H1 (cell line): ENCODE measurements around the gene COL5A2. TPM values are rescaled to one million over a fixed set of nuclear protein-coding genes. Genes with fewer than 3 reads are reported as not detected.

Experiments
- CTCF ChIA-PET: fragments of 300-600 bp; sonication (Branson Sonifier 250); formaldehyde crosslinking; loops from one replicate; lab custom pipeline; 2021; ENCODE audit not compliant: partially characterized antibody; lab: Charles Lee
- POLR2A ChIA-PET: fragments of 300-600 bp; sonication (Branson Sonifier 250); formaldehyde crosslinking; loops from one replicate; lab custom pipeline; 2021; ENCODE audit warnings: inconsistent platforms; ENCODE audit not compliant: partially characterized antibody; lab: Charles Lee
- DNase-seq, 2 experiments: peaks; one replicate each; pipeline versions ENCODE4 v3.0.0 to v3.0.0-alpha.2; 2010 to 2022; ENCODE audit warnings: low spot score in 2 of 2, low read depth in 1 of 2, mixed read lengths in 1 of 2
- FAIRE-seq: peaks from 2 replicates; lab custom pipeline; 2011; peaks lifted over from hg19 to GRCh38; lab: Jason Lieb, UNC
- H2AFZ ChIP-seq: 2 replicates; pipeline ENCODE4 v1.8.1; 2012; ENCODE audit warnings: low read length, inconsistent platforms
- H2AK5ac ChIP-seq: 2 replicates; pipeline ENCODE4 v1.6.1; 2013; ENCODE audit warnings: low read depth, low read length
- H2BK120ac ChIP-seq: replicated peaks from 2 replicates; pipeline ENCODE3; 2013; ENCODE audit warnings: low read depth, low read length, inconsistent platforms
- H2BK12ac ChIP-seq: 2 replicates; pipeline ENCODE4 v1.6.1; 2013; ENCODE audit warnings: low read depth, low read length
- H2BK15ac ChIP-seq: 2 replicates; pipeline ENCODE4 v1.6.1; 2013; ENCODE audit warnings: low read length
- H2BK20ac ChIP-seq: 2 replicates; pipeline ENCODE4 v1.6.1; 2013; ENCODE audit warnings: low read length
- H2BK5ac ChIP-seq: 2 replicates; pipeline ENCODE4 v1.6.1; 2013; ENCODE audit warnings: low read depth, low read length
- H3K14ac ChIP-seq: 2 replicates; pipeline ENCODE4 v1.6.1; 2013; ENCODE audit warnings: inconsistent platforms; ENCODE audit not compliant: insufficient read length
- H3K18ac ChIP-seq: 2 replicates; pipeline ENCODE4 v1.6.1; 2013; ENCODE audit warnings: low read length; ENCODE audit errors: extremely low read depth
- H3K23ac ChIP-seq: 2 replicates; pipeline ENCODE4 v1.6.1; 2013; ENCODE audit warnings: inconsistent platforms; ENCODE audit not compliant: insufficient read length
- H3K23me2 ChIP-seq: 2 replicates; pipeline ENCODE4 v1.6.1; 2013; ENCODE audit warnings: low read depth, low read length
- H3K27ac ChIP-seq: 2 replicates; pipeline ENCODE4 v1.6.1; 2011; ENCODE audit warnings: low read depth, low read length, inconsistent platforms
- H3K27me3 ChIP-seq, 4 experiments: replicated peaks in 1 of 4; 1 replicate in 1 of 4; 2 replicates in 3 of 4; pipeline versions ENCODE4 v1.6.1 to v1.8.1; 2011 to 2013; ENCODE audit warnings: low read length in 3 of 4, mild to moderate bottlenecking in 3 of 4, inconsistent platforms in 2 of 4, mixed read lengths in 2 of 4, moderate library complexity in 1 of 4; ENCODE audit not compliant: control insufficient read depth in 3 of 4, insufficient read depth in 3 of 4; ENCODE audit errors: extremely low read depth in 1 of 4
- H3K36me3 ChIP-seq, 4 experiments: 2 replicates each; pipeline versions ENCODE4 v1.6.1 to v1.8.1; 2011 to 2013; ENCODE audit warnings: mild to moderate bottlenecking in 4 of 4, low read length in 3 of 4, moderate library complexity in 2 of 4, control low read depth in 1 of 4, inconsistent platforms in 1 of 4; ENCODE audit not compliant: insufficient read depth in 4 of 4, control insufficient read depth in 2 of 4
- H3K4ac ChIP-seq: replicated peaks from 2 replicates; pipeline ENCODE3; 2013; ENCODE audit warnings: low read length, low read depth, mixed read lengths, inconsistent platforms; ENCODE audit not compliant: insufficient read length
- H3K4me1 ChIP-seq, 4 experiments: replicated peaks in 1 of 4; 1 replicate in 1 of 4; 2 replicates in 3 of 4; pipeline versions ENCODE4 v1.6.1 to v1.8.1; 2011 to 2013; ENCODE audit warnings: low read length in 3 of 4, inconsistent platforms in 2 of 4, mixed read lengths in 1 of 4; ENCODE audit not compliant: insufficient read depth in 4 of 4, control insufficient read depth in 3 of 4
- H3K4me2 ChIP-seq, 2 experiments: 2 replicates each; pipeline versions ENCODE4 v1.6.1 to v1.8.1; 2011 to 2013; ENCODE audit warnings: low read depth in 2 of 2, low read length in 2 of 2, control low read depth in 1 of 2, inconsistent platforms in 1 of 2, mild to moderate bottlenecking in 1 of 2; ENCODE audit not compliant: insufficient read depth in 1 of 2
- H3K4me3 ChIP-seq, 4 experiments: fragments of 200-600, 300-600 bp in 1 of 4; sonication (generic), shearing (Covaris generic), sonication (Bioruptor Twin) in 1 of 4; 2 replicates each; pipeline versions ENCODE4 v1.5.1 to v1.8.1; 2011 to 2016; ENCODE audit warnings: low read length in 4 of 4, low read depth in 3 of 4, control low read depth in 2 of 4, inconsistent platforms in 2 of 4, mild to moderate bottlenecking in 2 of 4, mixed read lengths in 1 of 4, moderate library complexity in 1 of 4; ENCODE audit not compliant: insufficient read depth in 2 of 4; ENCODE audit errors: extremely low read depth in 1 of 4
- H3K56ac ChIP-seq: replicated peaks from 2 replicates; pipeline ENCODE3; 2013; ENCODE audit warnings: low read depth, mild to moderate bottlenecking, mixed read lengths, low read length, inconsistent platforms; ENCODE audit not compliant: insufficient read length
- H3K79me1 ChIP-seq: 2 replicates; pipeline ENCODE4 v1.6.1; 2013; ENCODE audit warnings: low read depth, low read length, control low read depth
- H3K79me2 ChIP-seq, 2 experiments: 2 replicates each; pipeline versions ENCODE4 v1.6.1 to v1.8.1; 2012 to 2013; ENCODE audit warnings: low read length in 2 of 2, mild to moderate bottlenecking in 2 of 2, inconsistent platforms in 1 of 2; ENCODE audit not compliant: insufficient read depth in 2 of 2, control insufficient read depth in 1 of 2
- H3K9ac ChIP-seq, 4 experiments: replicated peaks in 1 of 4; 1 replicate in 1 of 4; 2 replicates in 3 of 4; pipeline versions ENCODE4 v1.6.1 to v1.8.1; 2011 to 2013; ENCODE audit warnings: low read depth in 3 of 4, low read length in 3 of 4, control low read depth in 2 of 4, mild to moderate bottlenecking in 2 of 4, moderate library complexity in 2 of 4, inconsistent platforms in 1 of 4; ENCODE audit errors: extremely low read depth in 1 of 4
- H3K9me3 ChIP-seq, 2 experiments: 2 replicates each; pipeline versions ENCODE4 v1.6.1 to v1.8.1; 2012 to 2013; ENCODE audit warnings: mild to moderate bottlenecking in 2 of 2, moderate library complexity in 2 of 2, control low read depth in 1 of 2, inconsistent platforms in 1 of 2, low read depth in 1 of 2, low read length in 1 of 2, mixed read lengths in 1 of 2; ENCODE audit not compliant: insufficient read depth in 2 of 2
- H4K20me1 ChIP-seq, 2 experiments: replicated peaks in 1 of 2; 2 replicates each; pipeline versions ENCODE3 to v1.8.1; 2011 to 2013; ENCODE audit warnings: inconsistent platforms in 2 of 2, low read length in 2 of 2, mild to moderate bottlenecking in 1 of 2; ENCODE audit not compliant: insufficient read depth in 2 of 2, control insufficient read depth in 1 of 2
- H4K5ac ChIP-seq: 2 replicates; pipeline ENCODE4 v1.6.1; 2013; ENCODE audit warnings: low read length, low read depth, mixed read lengths, inconsistent platforms; ENCODE audit not compliant: insufficient read length
- H4K8ac ChIP-seq: 2 replicates; pipeline ENCODE4 v1.8.0; 2013; ENCODE audit warnings: mild to moderate bottlenecking, moderate library complexity, low read length, inconsistent platforms; ENCODE audit not compliant: insufficient read depth; ENCODE audit errors: extremely low read depth
- H4K91ac ChIP-seq: replicated peaks from 2 replicates; pipeline ENCODE3; 2013; ENCODE audit warnings: low read length, mixed read lengths, inconsistent platforms; ENCODE audit not compliant: insufficient read length
- ASH2L ChIP-seq: fragments of 200-600, 300-600 bp; sonication (generic); IDR thresholded peaks from one replicate; pipeline ENCODE4 v1.7.1; 2017; ENCODE audit warnings: low read length
- BCL11A ChIP-seq, 2 experiments: IDR thresholded peaks; one replicate each; pipeline ENCODE4 v1.6.1; 2011; ENCODE audit warnings: low read depth in 2 of 2, low read length in 2 of 2, mild to moderate bottlenecking in 2 of 2
- EGR1 ChIP-seq: IDR thresholded peaks from 2 replicates; pipeline ENCODE4 v1.6.1; 2011; ENCODE audit warnings: low read depth, low read length, borderline replicate concordance
- HDAC6 ChIP-seq: IDR thresholded peaks from one replicate; pipeline ENCODE4 v1.7.1; 2012; ENCODE audit warnings: low read depth, mild to moderate bottlenecking, inconsistent platforms, low read length, moderate library complexity
- JUND ChIP-seq: IDR thresholded peaks from 2 replicates; pipeline ENCODE4 v1.6.1; 2011; ENCODE audit warnings: mild to moderate bottlenecking, improper control_type of control experiment, low read length
- KDM5A ChIP-seq: fragments of 200-600 bp; IDR thresholded peaks from 2 replicates; pipeline ENCODE4 v1.7.1; 2012; ENCODE audit warnings: mild to moderate bottlenecking, low read length, inconsistent platforms, mixed read lengths
- RAD21 ChIP-seq, 2 experiments: IDR thresholded peaks in 1 of 2; conservative IDR thresholded peaks in 1 of 2; 2 replicates each; pipeline ENCODE4 v1.6.1; 2011; ENCODE audit warnings: low read depth in 2 of 2, low read length in 2 of 2, improper control_type of control experiment in 1 of 2, inconsistent platforms in 1 of 2, mild to moderate bottlenecking in 1 of 2, moderate library complexity in 1 of 2
- SIX5 ChIP-seq: IDR thresholded peaks from 2 replicates; pipeline ENCODE4 v1.6.1; 2011; ENCODE audit warnings: mild to moderate bottlenecking, low read depth, low read length
- SP2 ChIP-seq: IDR thresholded peaks from 2 replicates; pipeline ENCODE4 v1.6.1; 2012; ENCODE audit warnings: mild to moderate bottlenecking, low read length, inconsistent platforms
- SP4 ChIP-seq: IDR thresholded peaks from 2 replicates; pipeline ENCODE4 v1.6.1; 2012; ENCODE audit warnings: low read length, inconsistent platforms
- SRF ChIP-seq: IDR thresholded peaks from 2 replicates; pipeline ENCODE4 v1.6.1; 2011; ENCODE audit warnings: mild to moderate bottlenecking, low read depth, low read length, moderate library complexity
- SUZ12 ChIP-seq: fragments of 200-600 bp; sonication (generic); IDR thresholded peaks from 2 replicates; pipeline ENCODE4 v1.6.1; 2012; ENCODE audit warnings: mild to moderate bottlenecking, inconsistent platforms, low read length, moderate library complexity, mixed read lengths
- TBP ChIP-seq: IDR thresholded peaks from 2 replicates; pipeline ENCODE4 v1.6.1; 2011; ENCODE audit warnings: low read depth, low read length, improper control_type of control experiment
- ZNF274 ChIP-seq: IDR thresholded peaks from 2 replicates; pipeline ENCODE4 v1.7.0; 2012; ENCODE audit warnings: low read length, borderline replicate concordance; ENCODE audit errors: extremely low read depth
- WGBS, 2 experiments: shearing (Covaris generic) in 1 of 2; methylation state at CpG; one replicate each; pipeline versions ENCODE4 v1.1.6 to v1.1.7; 2013 to 2015; ENCODE audit warnings: low lambda C conversion rate in 2 of 2, mixed read lengths in 2 of 2, inconsistent platforms in 1 of 2, low coverage in 1 of 2, missing lambda C conversion rate in 1 of 2; ENCODE audit not compliant: insufficient replicate concordance in 2 of 2, insufficient coverage in 1 of 2, insufficient read length in 1 of 2; ENCODE audit errors: extremely low coverage in 1 of 2, missing lambda C conversion rate in 1 of 2; 5-methylcytosine and 5-hydroxymethylcytosine counted together
- polyA plus RNA-seq, 7 experiments: library from polyadenylated mRNA; depleted of rRNA in 3 of 7; stranded (reverse) in 5 of 7; unstranded in 2 of 7; fragments of >200 nt in 5 of 7; fragments of 200-250 nt in 2 of 7; gene quantifications; 1 replicate in 5 of 7; 2 replicates in 1 of 7; 4 replicates in 1 of 7; pipeline versions ENCODE4 v1.2.1 to v1.2.3, GENCODE V29; 2011 to 2013; ENCODE audit warnings: missing spikeins in 2 of 7, mixed read lengths in 2 of 7
- total RNA-seq: library from RNA; stranded (reverse); fragmentation: NEBNext Ultra II Directional; extraction: Animal tissue kit (Norgen Biotek cat#: 25700); gene quantifications from 2 replicates; pipeline ENCODE4 v1.2.1, GENCODE V29; 2021
- TF ChIP-seq, protein P1 (sequence below): IDR thresholded peaks from 2 replicates; pipeline ENCODE4 v1.6.1; 2012; ENCODE audit warnings: inconsistent platforms

The COL5A2 gene
- total and polyA plus RNA-seq, 2 of the 8 experiments (the other 6 are each of a cell fraction or from before 2014, with no cell fraction given) = 4.7 to 24.2 TPM

GRCh38 chr2:189060096-189060642 is 119.4 kb downstream of the COL5A2 start:
- Histone ChIP-seq H4K91ac (no peak overlapping the region), H3K23me2 (no peaks in the 10 kb centered on the region), H4K5ac (no peak overlapping the region), H3K56ac (no peak overlapping the region), H2AK5ac (no peak overlapping the region), H3K4me1 (no peaks in the 10 kb centered on the region), H3K23ac (no peak overlapping the region), H3K27ac (no peak overlapping the region), H3K36me3 (no peaks in the 10 kb centered on the region), H3K79me1 (no peaks in the 10 kb centered on the region), H3K79me2 (no peaks in the 10 kb centered on the region), H2BK5ac (no peak overlapping the region), H4K8ac (no peak overlapping the region), H3K4me3 (no peak overlapping the region), H3K4me2 (no peak overlapping the region), H2BK20ac (no peak overlapping the region), H3K9me3 (no peaks in the 10 kb centered on the region), H2AFZ (no peak overlapping the region), H2BK12ac (no peak overlapping the region), H2BK120ac (no peak overlapping the region), H3K4ac (no peak overlapping the region), H2BK15ac (no peak overlapping the region), H3K27me3 (no peaks in the 10 kb centered on the region), H3K18ac (no peak overlapping the region), H3K9ac (no peak overlapping the region), H4K20me1 (no peaks in the 10 kb centered on the region), H3K14ac (no peak overlapping the region)
- FAIRE-seq (no peak), DNase-seq (no peak)
- ChIA-PET CTCF (interaction anchor here (1.4 kb wide), 1 partner anchor 352 kb away, joined by 3 read pairs; no protein-coding TSS in a partner anchor), POLR2A (no interaction called here)
- 86% methylated on average over 1 of the region's 1 CpG; no CpG with 5 or more reads in 1 of the 2 experiments for WGBS, 2 experiments
- TF ChIP-seq, protein P1, sequence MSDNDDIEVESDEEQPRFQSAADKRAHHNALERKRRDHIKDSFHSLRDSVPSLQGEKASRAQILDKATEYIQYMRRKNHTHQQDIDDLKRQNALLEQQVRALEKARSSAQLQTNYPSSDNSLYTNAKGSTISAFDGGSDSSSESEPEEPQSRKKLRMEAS = no peak
- TF ChIP-seq SP2 = no peak
- no peak for TF ChIP-seq SRF
- TF ChIP-seq JUND = no peak
- TF ChIP-seq KDM5A = no peak
- no peak for TF ChIP-seq SP4
- no peak for TF ChIP-seq TBP
- no peak for TF ChIP-seq HDAC6
- no peak for TF ChIP-seq EGR1
- no peak for TF ChIP-seq SUZ12
- no peak for TF ChIP-seq BCL11A (IDR thresholded peaks at IDR 0.05; ENCODE audit: low read depth in 2 of 2, low read length in 2 of 2)
- no peak for TF ChIP-seq SIX5
- TF ChIP-seq ZNF274 = no peak
- TF ChIP-seq RAD21 (IDR thresholded peaks at IDR 0.05 in 1 of 2, conservative IDR thresholded peaks at IDR 0.05 in 1 of 2; ENCODE audit: low read depth in 2 of 2, low read length in 2 of 2) = no peak
- TF ChIP-seq ASH2L = no peak
